GM23338 (cell line): ENCODE measurements around the gene SREK1.

ENCODE experiments used
- CREB1 ChIP-seq: fragments of 250-450 bp; sonication (Bioruptor Pico); IDR thresholded peaks from 2 replicates; pipeline ENCODE4 v1.5.0; 2020; ENCODE audit warnings: low read depth, mild to moderate bottlenecking, moderate library complexity
- EZH2 ChIP-seq: fragments of 200-600 bp; sonication (generic); IDR thresholded peaks from one replicate; pipeline ENCODE4 v1.8.0; 2017; ENCODE audit warnings: antibody characterized with exemption, mild to moderate bottlenecking, low read depth; ENCODE audit not compliant: unreplicated experiment
- EZH2phosphoT487 ChIP-seq: fragments of 200-600 bp; sonication (generic); IDR thresholded peaks from one replicate; pipeline ENCODE4 v1.8.1; 2018; ENCODE audit warnings: antibody characterized with exemption; ENCODE audit not compliant: unreplicated experiment
- JUNB ChIP-seq: IDR thresholded peaks from one replicate; pipeline ENCODE4 v1.6.1; 2016; ENCODE audit warnings: antibody characterized with exemption; ENCODE audit not compliant: unreplicated experiment
- NANOG ChIP-seq: IDR thresholded peaks from 2 replicates; pipeline ENCODE4 v1.6.1; 2016; ENCODE audit warnings: antibody characterized with exemption, borderline replicate concordance
- POLR2AphosphoS5 ChIP-seq: IDR thresholded peaks from 2 replicates; pipeline ENCODE4 v1.6.1; 2016; ENCODE audit warnings: antibody characterized with exemption, low read depth
- ZNF331 ChIP-seq: fragments of 250-450 bp; sonication (Bioruptor Pico); IDR thresholded peaks from 2 replicates; pipeline ENCODE4 v1.5.0; 2020; ENCODE audit warnings: low read depth, mild to moderate bottlenecking, moderate library complexity
- TF ChIP-seq, protein P1 (sequence below), 2 experiments: fragments of 200-600 bp in 1 of 2; sonication (generic) in 1 of 2; conservative IDR thresholded peaks; 2 replicates each; pipeline versions ENCODE4 v1.5.1 to v1.6.1; 2016 to 2017; ENCODE audit warnings: antibody characterized with exemption in 2 of 2, low read depth in 2 of 2, mild to moderate bottlenecking in 2 of 2, moderate library complexity in 1 of 2
- TF ChIP-seq, protein P2 (sequence below): IDR thresholded peaks from 2 replicates; pipeline ENCODE4 v1.6.1; 2016; ENCODE audit warnings: antibody characterized with exemption
- TF ChIP-seq, protein P3 (sequence below): IDR thresholded peaks from one replicate; pipeline ENCODE4 v1.6.1; 2018; ENCODE audit warnings: antibody characterized with exemption; ENCODE audit not compliant: unreplicated experiment

DNA sequence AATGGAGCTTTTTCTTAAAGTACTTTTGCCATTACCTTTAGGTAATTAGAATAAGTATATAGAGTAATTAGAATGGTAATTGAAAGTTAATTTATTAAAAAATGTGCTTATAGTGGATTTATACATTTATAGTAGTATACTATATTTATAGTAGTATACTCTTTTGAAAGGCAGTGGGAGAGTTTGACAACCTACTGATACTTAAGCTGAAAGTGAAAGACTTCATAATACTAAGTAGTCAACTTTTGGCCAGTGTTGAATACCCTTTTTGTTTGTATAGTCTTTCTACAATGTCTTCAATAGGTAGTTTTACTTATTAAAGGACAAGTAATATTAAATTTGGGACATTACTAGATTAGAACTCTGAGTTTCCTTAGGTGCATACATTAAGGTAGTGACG lies 12.9 kb downstream of the SREK1 start:
- TF ChIP-seq, protein P1, sequence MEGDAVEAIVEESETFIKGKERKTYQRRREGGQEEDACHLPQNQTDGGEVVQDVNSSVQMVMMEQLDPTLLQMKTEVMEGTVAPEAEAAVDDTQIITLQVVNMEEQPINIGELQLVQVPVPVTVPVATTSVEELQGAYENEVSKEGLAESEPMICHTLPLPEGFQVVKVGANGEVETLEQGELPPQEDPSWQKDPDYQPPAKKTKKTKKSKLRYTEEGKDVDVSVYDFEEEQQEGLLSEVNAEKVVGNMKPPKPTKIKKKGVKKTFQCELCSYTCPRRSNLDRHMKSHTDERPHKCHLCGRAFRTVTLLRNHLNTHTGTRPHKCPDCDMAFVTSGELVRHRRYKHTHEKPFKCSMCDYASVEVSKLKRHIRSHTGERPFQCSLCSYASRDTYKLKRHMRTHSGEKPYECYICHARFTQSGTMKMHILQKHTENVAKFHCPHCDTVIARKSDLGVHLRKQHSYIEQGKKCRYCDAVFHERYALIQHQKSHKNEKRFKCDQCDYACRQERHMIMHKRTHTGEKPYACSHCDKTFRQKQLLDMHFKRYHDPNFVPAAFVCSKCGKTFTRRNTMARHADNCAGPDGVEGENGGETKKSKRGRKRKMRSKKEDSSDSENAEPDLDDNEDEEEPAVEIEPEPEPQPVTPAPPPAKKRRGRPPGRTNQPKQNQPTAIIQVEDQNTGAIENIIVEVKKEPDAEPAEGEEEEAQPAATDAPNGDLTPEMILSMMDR (conservative IDR thresholded peaks at IDR 0.05; ENCODE audit: low read depth in 2 of 2): no peak
- TF ChIP-seq EZH2 (no peak), EZH2phosphoT487 (no peak), POLR2AphosphoS5 (no peak), JUNB (no peak), NANOG (no peak), ZNF331 (CRISPR knock-in tag) (no peak), CREB1 (no peak)
- TF ChIP-seq, protein P2, sequence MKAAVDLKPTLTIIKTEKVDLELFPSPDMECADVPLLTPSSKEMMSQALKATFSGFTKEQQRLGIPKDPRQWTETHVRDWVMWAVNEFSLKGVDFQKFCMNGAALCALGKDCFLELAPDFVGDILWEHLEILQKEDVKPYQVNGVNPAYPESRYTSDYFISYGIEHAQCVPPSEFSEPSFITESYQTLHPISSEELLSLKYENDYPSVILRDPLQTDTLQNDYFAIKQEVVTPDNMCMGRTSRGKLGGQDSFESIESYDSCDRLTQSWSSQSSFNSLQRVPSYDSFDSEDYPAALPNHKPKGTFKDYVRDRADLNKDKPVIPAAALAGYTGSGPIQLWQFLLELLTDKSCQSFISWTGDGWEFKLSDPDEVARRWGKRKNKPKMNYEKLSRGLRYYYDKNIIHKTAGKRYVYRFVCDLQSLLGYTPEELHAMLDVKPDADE: no peak
- TF ChIP-seq, protein P3, sequence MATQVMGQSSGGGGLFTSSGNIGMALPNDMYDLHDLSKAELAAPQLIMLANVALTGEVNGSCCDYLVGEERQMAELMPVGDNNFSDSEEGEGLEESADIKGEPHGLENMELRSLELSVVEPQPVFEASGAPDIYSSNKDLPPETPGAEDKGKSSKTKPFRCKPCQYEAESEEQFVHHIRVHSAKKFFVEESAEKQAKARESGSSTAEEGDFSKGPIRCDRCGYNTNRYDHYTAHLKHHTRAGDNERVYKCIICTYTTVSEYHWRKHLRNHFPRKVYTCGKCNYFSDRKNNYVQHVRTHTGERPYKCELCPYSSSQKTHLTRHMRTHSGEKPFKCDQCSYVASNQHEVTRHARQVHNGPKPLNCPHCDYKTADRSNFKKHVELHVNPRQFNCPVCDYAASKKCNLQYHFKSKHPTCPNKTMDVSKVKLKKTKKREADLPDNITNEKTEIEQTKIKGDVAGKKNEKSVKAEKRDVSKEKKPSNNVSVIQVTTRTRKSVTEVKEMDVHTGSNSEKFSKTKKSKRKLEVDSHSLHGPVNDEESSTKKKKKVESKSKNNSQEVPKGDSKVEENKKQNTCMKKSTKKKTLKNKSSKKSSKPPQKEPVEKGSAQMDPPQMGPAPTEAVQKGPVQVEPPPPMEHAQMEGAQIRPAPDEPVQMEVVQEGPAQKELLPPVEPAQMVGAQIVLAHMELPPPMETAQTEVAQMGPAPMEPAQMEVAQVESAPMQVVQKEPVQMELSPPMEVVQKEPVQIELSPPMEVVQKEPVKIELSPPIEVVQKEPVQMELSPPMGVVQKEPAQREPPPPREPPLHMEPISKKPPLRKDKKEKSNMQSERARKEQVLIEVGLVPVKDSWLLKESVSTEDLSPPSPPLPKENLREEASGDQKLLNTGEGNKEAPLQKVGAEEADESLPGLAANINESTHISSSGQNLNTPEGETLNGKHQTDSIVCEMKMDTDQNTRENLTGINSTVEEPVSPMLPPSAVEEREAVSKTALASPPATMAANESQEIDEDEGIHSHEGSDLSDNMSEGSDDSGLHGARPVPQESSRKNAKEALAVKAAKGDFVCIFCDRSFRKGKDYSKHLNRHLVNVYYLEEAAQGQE: no peak
